HG03139 (cell line): ENCODE data around the gene LYSMD3.

Experiments
- ATAC-seq: cut with Tn5 transposase; IDR thresholded peaks from one replicate; pipeline ENCODE4 v1.9.1; 2021; ENCODE audit not compliant: unreplicated experiment

LYSMD3 gene

DNA sequence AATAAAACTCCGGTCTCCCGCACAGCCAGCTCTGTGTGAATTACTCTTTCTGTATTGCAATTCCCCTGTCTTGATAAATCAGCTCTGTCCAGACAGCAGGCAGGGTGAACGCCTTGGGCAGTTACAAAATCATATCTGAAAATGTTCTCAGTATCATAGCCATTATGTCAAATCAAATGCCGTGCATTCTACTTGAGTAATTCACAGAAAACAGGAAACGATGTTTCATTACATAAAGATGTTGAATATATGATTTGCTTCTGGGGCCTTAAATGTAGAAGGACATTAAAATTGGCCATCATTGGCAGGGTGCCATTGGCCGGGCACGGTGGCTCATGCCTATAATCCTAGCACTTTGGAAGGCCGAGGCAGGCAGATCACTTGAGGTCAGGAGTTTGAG is 46.2 kb downstream of the LYSMD3 start:
- ATAC-seq, result no peak

DNA sequence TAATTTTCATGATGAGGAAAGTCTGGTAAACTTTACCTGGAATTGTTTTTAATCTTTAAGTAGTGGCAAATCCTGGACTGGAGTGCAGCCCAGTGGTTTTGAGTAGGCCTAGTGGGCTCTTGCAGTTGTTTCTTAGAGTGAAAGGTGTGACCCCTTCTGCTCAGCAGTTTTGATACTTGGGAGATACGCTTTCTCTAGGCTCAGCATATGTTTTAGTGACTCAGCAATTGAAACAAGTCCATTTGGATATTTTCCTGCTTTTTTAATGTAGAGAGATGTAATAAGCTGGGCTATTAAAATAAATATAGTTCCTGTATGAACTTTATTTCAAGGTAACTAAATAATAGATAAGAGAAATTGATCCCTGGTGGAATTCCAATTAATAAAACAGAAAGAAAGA is 48.7 kb downstream of the LYSMD3 start:
- ATAC-seq, result no peak

GRCh38 chr5:90479611-90480385 is 49.6 kb downstream of the LYSMD3 start:
- no peak for ATAC-seq

- no peak for ATAC-seq
These were observed 51.7 kb downstream of the LYSMD3 start for GRCh38 chr5:90477621-90478215.

DNA sequence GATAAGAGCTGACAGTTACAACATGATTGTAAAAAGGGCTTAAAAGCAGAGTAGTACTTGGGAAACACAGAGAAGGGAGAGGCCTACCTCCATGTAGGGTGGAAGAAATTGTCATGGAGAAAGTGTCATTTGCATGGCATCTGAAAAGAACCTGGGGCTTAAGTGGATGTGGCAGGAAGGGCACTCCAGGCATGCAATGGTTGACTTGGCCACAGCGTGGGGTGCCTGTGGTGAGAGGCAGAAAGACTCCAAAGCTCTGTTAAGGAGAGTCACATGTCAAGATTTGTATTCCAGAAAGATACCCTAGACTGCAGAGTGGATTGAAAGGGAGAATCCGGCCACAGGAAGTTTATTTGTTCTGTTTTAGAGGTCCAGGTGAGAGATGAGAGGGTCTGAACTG is 52.3 kb downstream of the LYSMD3 start:
- no peak for ATAC-seq

DNA sequence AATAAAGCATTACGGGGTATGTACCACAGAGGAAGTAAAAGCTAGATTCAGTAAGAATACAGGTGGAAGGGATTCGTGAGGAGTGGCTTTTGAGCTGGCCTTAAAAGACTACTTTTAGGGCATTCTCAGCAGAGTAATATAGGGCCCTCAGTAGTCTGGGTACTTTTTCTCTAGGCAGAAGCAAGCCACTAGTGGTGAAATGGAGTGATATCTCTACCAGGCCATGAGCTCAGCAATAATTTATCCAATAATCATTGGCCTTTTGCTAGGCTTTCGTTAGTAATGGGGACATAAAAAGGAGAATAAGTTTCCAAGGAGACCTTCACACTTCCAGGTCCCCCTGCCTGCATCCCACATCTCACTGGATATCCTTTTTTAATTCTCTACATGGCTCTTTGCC is 53.0 kb downstream of the LYSMD3 start:
- ATAC-seq, result no peak

GRCh38 chr5:90475436-90475980 is 53.9 kb downstream of the LYSMD3 start:
- no peak for ATAC-seq

DNA sequence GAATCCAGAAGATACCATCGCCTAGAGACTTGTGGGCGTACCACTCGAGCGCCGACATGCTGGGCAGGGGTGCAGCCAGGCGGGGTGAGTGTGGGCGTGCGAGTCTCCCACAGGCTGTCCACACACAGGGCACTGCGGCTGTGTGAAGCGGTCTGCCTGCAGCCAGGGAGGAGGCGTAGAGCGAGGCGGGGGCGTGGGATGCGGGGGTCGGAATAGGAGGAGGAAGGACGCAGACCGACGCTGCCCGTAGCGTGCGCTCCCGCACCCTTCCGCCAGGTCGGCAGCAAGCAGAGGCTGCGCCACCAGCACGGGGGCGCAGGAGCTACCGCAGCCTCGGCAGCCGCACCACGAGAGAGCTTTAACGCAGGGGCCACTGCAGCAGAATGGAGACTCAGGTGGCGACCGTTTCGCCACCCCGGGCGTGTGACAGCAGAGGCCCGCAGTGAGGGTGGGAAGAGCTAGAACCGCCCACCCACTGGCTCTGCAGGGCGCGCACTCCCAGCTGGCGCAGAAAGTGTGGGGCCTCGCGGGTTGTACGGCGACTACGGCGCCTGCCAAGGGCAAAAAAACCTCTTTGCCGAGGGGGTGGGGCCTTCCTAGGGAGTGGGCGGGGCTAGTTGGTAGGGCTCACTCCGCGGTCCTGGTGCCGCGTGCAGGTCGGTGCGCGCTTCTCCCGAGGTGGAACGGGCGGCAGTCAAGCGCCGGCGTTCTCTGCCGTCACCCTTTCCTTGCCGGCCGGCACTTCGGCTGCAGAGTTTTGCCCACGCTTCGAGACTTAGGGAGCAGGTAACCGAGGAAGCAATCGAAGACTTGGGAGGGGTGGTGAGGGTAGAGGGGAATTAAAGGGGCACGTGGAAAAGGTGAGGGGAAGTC is 54.9 kb downstream of the LYSMD3 start, which contains the start of the genes MBLAC2 and POLR3G:
Gene MBLAC2, minus strand, starts transcription at position 537 of the 873 bp plus-strand sequence. Its CDS starts 479 bp downstream, at position 58.
Gene POLR3G, plus strand, starts transcription at position 630 of the 873 bp plus-strand sequence. CDS start 10,704 bp downstream, outside the sequence.
- ATAC-seq, result peak; percentile 85

- ATAC-seq, result no peak
These were observed 55.8 kb downstream of the LYSMD3 start for GRCh38 chr5:90473396-90474234.

DNA sequence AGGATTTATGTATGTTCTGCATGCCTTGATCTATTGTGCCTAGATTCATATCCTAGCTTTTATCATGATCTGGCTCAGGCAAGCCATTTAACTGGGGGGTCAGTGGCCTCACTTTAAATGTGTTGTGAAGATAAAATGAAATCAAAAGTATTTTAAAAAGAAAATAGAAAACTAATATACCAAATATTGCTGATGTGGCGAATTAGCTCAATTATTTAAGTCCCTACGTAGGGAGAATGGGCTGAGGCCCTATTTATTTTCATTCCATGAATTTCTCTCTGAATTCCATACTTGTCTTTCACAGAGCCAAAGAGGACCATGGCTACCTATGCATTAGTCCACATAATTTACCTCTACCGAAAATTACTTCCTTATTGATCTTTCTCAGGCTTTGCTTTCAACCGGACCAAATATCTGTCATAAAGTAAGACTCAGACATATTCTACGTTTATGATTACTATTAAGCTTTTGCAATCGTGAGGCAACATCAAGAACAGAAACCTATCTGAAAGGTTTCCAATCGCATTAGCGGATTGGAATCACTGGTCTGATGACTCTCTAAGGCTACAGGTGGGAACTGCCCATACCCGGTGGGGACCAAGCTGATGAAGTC is 56.5 kb downstream of the LYSMD3 start:
- no peak for ATAC-seq
